NK-92 treated with Interleukin-12 subunit alpha and Interleukin-12 subunit beta, amount 100 ng/mL, for 24 hours (cell line): ENCODE data around the gene POLR2A.

Experiments
- DNase-seq: peaks from one replicate; lab custom pipeline; 2025; lab: John Stamatoyannopoulos, UW

POLR2A gene

DNA sequence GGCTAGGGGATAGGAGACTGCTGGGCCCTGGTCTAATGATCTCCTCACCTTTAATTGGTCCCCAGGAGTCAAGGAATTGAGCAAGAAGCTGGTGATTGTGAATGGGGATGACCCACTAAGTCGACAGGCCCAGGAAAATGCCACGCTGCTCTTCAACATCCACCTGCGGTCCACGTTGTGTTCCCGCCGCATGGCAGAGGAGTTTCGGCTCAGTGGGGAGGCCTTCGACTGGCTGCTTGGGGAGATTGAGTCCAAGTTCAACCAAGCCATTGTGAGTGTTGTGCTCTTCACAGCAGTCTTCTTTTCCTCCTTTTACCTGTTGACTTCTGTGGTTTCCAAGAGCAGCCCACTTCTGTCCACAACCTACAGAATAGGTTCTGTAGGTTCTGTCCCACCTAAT, 19.4 kb downstream of the POLR2A start:
- DNase-seq = no peak

DNA sequence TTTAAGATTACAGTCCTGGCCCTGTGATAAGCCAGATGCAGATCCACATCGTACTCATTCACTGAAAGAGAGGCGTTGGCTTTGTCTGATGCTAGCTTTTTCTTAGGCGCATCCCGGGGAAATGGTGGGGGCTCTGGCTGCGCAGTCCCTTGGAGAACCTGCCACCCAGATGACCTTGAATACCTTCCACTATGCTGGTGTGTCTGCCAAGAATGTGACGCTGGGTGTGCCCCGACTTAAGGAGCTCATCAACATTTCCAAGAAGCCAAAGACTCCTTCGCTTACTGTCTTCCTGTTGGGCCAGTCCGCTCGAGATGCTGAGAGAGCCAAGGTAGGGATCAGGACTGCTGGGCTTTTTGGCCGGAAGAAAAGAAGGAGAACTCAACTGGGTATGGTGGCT, 24.0 kb downstream of the POLR2A start:
- DNase-seq = no peak

DNA sequence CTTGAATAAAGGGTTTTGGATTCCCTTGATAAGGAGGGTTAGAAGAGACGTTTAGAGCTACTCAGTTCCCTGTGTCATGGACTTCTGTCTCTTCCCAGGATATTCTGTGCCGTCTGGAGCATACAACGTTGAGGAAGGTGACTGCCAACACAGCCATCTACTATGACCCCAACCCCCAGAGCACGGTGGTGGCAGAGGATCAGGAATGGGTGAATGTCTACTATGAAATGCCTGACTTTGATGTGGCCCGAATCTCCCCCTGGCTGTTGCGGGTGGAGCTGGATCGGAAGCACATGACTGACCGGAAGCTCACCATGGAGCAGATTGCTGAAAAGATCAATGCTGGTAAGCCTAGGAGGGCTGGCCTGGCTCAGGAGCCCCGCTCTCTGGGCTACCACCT, 24.7 kb downstream of the POLR2A start:
- DNase-seq = no peak

DNA sequence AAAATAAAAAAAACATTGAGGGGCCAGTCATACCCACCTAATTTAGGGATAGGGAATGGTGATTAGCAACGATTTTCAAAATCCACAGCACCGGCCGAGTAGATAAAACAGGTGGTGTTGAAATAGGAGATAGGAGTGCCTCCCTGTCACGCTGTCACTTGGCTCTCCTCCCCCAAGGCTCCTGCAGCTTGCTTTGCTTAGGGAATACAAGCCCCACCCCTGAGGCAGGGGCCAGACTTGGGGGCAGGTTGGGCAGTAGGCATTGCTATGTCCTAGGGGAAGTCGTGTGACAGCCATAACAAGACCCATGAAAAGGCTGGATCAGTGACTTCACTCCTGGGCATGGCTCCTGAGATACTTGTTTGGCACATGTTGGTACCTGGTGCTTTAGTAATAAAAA, 25.8 kb downstream of the POLR2A start:
- DNase-seq = no peak

DNA sequence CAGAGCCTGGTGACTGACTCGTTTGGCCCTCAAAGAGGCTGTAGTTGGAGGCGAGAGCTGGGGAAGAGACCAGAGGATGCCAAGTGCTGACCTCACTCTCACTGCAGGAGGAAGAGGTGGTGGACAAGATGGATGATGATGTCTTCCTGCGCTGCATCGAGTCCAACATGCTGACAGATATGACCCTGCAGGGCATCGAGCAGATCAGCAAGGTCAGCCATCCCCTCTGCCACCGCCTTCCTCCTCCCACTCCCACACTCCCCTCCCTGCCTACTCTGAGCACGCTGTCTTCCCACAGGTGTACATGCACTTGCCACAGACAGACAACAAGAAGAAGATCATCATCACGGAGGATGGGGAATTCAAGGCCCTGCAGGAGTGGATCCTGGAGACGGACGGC, 26.9 kb downstream of the POLR2A start:
- no peak for DNase-seq

DNA sequence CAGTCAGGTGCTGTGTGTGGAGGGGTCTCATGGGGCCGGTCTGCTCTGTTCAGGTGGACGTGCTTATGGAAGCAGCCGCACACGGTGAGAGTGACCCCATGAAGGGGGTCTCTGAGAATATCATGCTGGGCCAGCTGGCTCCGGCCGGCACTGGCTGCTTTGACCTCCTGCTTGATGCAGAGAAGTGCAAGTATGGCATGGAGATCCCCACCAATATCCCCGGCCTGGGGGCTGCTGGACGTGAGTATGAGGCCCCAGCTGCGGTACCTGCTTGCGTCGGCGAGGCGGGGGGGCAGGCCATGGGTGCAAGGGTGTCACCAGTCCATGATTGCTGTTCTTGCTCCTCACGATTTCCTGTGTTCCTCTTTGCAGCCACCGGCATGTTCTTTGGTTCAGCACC, 27.9 kb downstream of the POLR2A start:
- DNase-seq = no peak

DNA sequence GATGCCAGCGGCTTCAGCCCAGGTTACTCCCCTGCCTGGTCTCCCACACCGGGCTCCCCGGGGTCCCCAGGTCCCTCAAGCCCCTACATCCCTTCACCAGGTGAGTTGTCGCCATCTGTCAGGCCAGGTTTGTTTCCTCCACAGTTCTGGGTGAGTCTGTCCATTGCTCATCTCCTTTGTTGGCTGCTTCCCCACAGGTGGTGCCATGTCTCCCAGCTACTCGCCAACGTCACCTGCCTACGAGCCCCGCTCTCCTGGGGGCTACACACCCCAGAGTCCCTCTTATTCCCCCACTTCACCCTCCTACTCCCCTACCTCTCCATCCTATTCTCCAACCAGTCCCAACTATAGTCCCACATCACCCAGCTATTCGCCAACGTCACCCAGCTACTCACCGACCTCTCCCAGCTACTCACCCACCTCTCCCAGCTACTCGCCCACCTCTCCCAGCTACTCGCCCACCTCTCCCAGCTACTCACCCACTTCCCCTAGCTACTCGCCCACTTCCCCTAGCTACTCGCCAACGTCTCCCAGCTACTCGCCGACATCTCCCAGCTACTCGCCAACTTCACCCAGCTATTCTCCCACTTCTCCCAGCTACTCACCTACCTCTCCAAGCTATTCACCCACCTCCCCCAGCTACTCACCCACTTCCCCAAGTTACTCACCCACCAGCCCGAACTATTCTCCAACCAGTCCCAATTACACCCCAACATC, 28.8 kb downstream of the POLR2A start:
- no peak for DNase-seq

DNA sequence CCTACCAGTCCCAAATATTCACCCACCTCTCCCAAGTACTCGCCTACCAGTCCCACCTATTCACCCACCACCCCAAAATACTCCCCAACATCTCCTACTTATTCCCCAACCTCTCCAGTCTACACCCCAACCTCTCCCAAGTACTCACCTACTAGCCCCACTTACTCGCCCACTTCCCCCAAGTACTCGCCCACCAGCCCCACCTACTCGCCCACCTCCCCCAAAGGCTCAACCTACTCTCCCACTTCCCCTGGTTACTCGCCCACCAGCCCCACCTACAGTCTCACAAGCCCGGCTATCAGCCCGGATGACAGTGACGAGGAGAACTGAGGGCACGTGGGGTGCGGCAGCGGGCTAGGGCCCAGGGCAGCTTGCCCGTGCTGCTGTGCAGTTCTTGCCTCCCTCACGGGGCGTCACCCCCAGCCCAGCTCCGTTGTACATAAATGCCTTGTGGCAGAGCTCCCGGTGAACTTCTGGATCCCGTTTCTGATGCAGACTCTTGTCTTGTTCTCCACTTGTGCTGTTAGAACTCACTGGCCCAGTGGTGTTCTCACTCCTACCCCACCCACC, 29.8 kb downstream of the POLR2A start:
- DNase-seq = no peak

DNA sequence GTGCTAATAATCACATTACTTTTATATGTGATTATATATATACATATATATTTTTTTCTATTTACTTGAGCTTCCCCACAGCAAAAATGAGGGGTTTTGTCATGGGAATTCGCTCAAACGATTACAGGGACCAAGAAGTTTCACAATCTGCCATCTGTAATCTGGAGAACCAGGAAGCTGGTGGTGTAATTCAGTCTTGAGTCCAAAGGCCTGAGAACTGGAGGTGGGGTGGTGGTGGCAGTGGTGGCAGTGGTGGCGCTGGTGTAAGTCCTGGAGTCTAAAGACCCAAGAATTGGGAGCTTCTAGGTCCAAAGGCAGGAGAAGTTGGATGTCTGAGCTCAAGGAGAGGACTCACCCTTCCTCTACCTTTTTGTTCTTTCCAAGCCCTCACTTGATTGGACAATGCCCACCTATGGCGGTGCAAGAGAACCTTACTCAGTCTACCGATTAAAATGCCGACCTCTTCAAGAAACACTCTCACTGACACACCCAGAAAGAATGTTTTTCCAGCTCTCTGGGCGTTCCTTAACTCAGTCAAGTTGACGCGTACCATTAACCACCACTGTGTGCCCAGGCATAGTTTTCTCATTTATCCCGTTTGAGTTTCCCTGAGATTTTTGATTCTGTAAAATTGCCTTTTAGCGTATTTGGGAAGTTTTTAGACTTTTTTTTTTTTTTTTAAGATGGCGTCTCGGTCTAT, 31.9 kb downstream of the POLR2A start:
- DNase-seq = no peak

DNA sequence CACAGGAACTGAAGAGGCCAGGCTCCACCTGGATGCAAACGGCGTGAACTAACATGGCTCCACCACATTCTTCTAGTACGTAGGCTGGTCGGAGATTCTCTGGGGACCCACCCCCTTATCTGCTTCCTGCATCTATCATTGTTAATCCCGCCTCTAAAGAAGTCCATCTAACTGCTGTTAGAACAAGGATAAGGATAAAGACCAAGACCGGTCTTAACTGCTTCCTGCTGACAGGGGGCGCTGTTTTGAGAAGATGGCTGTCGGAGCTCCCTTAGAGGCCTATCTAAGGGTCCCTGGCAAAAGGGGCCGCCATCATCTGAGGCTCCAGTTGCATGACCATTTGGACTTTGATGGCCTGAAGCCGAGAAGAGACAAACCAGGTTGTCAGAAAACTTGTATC, 38.9 kb downstream of the POLR2A start:
- DNase-seq = no peak

DNA sequence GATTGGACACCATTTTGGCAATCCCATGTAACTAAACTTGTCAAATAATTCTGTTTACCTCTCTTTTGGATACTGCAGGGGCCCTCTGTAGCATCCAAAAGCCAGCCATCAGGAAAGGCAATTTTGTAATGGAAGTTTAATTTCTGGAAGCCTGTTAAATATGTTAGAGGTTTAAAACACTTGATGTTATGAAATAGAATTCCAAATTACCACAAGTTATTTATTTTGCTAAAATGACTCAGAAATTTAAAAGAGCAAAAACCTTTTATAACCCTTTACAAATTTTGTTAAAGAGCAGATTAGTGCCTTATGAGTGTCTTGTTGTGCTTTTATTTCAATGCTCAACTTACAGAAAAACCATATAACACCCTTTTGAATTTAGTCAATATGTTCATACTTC, 44.7 kb downstream of the POLR2A start:
- no peak for DNase-seq

DNA sequence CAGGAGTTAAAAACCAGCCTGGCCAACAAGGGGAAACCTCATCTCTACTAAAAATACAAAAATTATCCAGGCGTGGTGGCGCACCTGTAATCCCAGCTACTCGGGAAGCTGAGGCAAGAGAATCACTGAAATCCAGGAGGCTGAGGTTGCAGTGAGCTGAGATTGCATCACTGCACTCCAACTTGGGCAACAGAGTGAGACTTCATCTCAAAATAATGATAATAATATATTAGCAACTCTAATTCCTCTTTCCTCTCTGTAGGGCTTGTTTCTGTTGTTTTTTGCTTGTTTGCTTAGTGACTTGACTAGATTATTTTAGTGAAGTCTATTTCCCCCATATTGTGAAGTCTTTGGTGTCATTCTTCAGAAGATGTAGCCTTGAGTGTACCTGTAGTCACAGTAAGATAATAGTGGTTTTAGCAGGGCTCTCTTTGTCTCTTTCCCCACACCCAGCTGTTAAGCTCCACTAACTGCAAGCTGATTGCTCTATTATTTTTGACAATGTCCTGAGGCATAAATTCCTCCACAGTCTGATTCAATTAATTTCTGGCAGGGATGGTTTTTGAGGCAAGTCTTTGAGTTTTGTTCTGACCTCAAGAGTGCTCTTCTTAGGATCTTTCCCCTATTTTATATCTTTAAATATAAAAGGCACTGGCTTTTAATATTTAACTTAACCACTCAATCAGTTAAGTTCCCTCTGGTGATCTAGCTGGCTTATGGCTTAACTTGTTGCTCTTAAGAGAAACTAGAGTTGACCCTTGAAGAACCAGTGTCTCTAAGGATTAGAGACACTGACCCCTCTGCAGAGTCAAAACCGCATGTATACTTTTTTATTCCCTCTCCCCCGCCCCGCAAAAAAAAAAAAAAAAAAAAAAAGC, 46.1 kb downstream of the POLR2A start:
- DNase-seq = no peak

DNA sequence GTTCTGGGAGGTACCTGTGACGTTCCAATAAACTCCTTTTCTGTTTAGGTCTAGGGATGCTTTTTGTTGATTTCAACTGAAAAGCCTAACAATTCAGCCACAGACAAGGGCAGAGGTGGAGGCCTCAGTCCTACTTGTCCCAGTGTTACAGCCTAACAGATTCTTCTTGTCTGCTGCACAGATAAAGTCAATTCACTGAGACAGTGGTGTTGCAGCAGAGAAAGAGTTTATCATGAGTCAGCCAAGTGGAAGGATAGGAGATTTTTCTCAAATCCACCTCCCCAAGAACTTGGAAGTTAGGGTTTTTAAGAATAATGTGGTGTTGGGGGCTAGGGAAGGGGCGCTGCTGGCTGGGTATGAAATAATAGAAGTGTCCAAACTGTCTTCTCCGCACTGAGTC, 53.9 kb downstream of the POLR2A start:
- DNase-seq = no peak

DNA sequence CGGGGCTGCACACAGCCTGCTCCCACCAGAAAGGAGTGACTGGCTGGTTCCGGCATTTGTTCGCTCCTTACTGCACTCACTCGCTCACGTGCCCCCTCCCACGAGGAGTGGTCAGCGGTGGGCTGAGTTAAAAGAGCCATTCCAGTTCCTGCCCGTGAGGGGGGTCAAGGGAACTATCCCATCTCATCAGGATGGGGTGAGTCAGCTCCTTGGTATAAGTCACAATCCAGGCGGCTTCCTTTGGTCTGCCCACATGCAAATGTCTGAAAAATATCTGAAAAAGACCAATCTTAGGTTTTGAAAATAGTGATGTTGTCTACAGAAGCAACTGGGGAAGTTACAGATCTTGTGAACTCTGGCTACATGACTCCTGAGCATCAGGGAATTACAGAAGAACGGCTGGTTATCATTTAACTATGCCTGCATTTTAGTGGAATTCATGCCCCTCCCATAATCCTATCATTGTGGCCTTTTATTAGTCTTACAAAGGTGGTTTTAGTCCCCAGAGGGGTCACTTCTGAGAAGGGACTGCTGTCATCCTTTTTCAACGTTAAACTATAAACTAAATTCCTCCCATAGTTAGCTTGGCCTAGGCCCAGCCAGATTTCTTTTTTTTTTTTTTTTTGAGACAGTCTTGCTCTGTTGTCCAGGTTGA, 54.9 kb downstream of the POLR2A start:
- DNase-seq = no peak

DNA sequence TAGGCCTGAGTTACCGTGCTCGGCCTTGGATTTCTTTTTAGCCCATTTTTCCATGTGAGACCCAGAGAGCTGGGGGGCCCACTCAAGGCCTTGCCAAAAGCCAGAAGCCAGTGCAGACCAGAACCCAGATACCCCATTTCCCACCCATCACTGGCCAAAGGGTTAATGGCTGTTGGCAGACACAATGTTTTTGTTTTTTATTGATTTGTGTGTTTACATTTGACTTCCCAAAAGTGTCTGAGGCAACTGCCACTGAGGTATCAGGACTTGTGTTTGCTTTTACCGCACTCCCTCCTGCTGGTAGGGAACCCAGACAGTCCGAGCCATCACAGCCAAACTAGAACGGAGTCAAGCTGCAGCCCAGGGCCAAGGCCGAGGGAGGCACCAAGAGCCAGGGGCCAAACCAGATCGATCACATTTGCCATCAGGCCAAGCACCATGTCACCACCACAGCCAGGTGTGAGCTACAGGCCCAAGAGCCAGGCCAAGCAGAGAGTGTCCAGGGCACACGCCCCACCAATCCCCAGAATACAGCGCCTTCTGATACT, 57.0 kb downstream of the POLR2A start:
- no peak for DNase-seq

DNA sequence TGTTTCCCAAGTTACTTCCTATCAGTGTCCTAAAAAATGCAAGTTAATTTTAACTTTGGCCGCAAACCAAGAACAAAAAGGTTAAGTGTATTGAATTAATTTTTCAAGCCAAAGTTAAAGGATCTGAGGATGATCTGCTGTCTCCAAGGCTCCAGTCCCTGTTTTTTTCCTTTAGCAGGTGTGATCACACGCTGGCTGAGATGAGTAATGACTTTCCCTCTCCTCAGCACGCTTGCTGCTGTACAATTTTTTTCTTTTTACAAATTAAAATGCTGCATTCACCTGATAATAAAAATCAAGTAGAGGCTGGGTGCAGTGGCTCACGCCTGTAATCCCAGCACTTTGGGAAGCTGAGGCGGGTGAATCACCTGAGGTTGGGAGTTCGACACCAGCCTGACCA, 60.7 kb downstream of the POLR2A start:
- no peak for DNase-seq

DNA sequence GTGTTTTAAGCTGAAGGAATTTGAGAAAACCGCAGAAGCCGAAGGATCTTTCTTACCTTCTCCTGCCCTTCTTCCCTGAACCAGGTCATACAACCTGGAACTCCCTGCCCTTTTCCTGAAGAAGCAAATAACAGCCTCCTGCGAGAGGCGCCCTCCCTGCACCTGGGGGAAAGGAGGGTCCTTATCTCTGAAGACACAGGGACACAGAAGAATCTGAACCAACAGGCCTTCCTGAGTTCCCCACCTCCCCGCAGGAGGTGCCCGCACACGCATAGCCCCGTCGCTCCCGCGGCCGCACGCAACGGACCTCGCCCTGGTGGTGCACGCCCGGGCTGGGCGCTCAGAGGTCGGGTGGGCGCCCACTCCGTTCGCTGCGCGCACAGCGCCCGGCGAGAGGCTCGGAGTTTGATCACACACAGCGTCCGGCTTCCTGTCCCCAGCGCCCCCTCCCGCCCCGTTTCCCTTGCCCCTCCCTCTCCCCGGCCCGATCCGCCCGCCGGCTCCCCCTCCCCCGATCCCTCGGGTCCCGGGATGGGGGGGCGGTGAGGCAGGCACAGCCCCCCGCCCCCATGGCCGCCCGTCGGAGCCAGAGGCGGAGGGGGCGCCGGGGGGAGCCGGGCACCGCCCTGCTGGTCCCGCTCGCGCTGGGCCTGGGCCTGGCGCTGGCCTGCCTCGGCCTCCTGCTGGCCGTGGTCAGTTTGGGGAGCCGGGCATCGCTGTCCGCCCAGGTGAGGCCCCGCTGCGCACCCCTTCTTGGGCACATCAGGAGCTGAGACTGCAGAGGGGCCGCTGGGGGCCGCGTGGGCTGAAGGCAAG, 64.6 kb downstream of the POLR2A start, which contains the start of gene TNFSF12:
Gene TNFSF12, plus strand, starts transcription at position 474 of the 816 bp plus-strand sequence. Its CDS starts 96 bp downstream, at position 570.
- peak; percentile 3 for DNase-seq
